Measurements from ENCODE around the gene HES2. TPM values are rescaled to one million over a fixed set of nuclear protein-coding genes. Genes with fewer than 3 reads are reported as not detected.

The HES2 gene
- total and polyA plus RNA-seq, 9 of the 15 experiments (the other 6 are each of a cell fraction or from before 2014, with no cell fraction given) = 0.05 to 0.18 (median 0.07) TPM; not detected in 4

- TF ChIP-seq YY1 (IDR thresholded peaks at IDR 0.05; ENCODE audit: borderline replicate concordance in 1 of 3, control insufficient read depth in 1 of 3, extremely low read depth in 1 of 3, insufficient read depth in 3 of 3, insufficient read length in 1 of 3, insufficient replicate concordance in 2 of 3, low read depth in 1 of 3, low read length in 2 of 3) = peak in 1 of 3 experiments; percentile 68
- peak; percentile 93 to 94 for TF ChIP-seq NONO (IDR thresholded peaks at IDR 0.05; ENCODE audit: low read depth in 2 of 2, low read length in 1 of 2)
- peak; percentile 71; the same call in 1 of the 2 replicates for TF ChIP-seq ARID4B (CRISPR knock-in tag; IDR thresholded peaks at IDR 0.05)
- peak; percentile 67 for TF ChIP-seq SP1 (CRISPR knock-in tag; IDR thresholded peaks at IDR 0.05)
- TF ChIP-seq CHD7 (IDR thresholded peaks at IDR 0.05; ENCODE audit: low read depth, low read length) = no peak
Observed at GRCh38 chr1:6393400-6394187, 26.1 kb downstream of the HES2 start, which contains the start of gene ACOT7 (continued).

Measured in K562 (cell line).